T47D (cell line): Measurements from ENCODE around the gene RNF223.

Experiments used
- DNase-seq, 2 experiments: peaks; one replicate each; pipeline versions ENCODE4 v3.0.0 to v3.0.0-alpha.2; 2011 to 2012; ENCODE audit warnings: low read depth in 1 of 2, low spot score in 1 of 2
- JUND ChIP-seq: IDR thresholded peaks from 2 replicates; pipeline ENCODE4 v1.6.1; 2012; ENCODE audit warnings: low read depth
- in situ Hi-C: cut with HindIII; loops from 2 replicates; pipeline ENCODE4 v1.10.0; 2016; ENCODE audit warnings: low sequenced_read_pairs, low pct_unique_long_range_greater_than_20kb

The RNF223 gene

GRCh38 chr1:1053682-1054081, 20.4 kb downstream of the RNF223 start:
- in situ Hi-C loops = no loop called here
- TF ChIP-seq JUND = no peak
- DNase-seq = no peak

- in situ Hi-C loops = no loop called here
Observed at GRCh38 chr1:1053022-1053421, 21.1 kb downstream of the RNF223 start.

GRCh38 chr1:1052003-1052840, 21.9 kb downstream of the RNF223 start:
- TF ChIP-seq JUND = no peak

More at GRCh38 chr1:1053022-1053421, 21.1 kb downstream of the RNF223 start:
- DNase-seq = no peak
- TF ChIP-seq JUND = no peak

GRCh38 chr1:1051127-1051810, 22.8 kb downstream of the RNF223 start:
- TF ChIP-seq JUND = no peak
- in situ Hi-C loops = no loop called here
- DNase-seq = no peak

More at GRCh38 chr1:1052003-1052840, 21.9 kb downstream of the RNF223 start:
- in situ Hi-C loops = no loop called here
- DNase-seq = no peak

GRCh38 chr1:1050577-1051052, 23.5 kb downstream of the RNF223 start:
- no peak for TF ChIP-seq JUND
- in situ Hi-C loops = no loop called here
- no peak for DNase-seq

- no peak for DNase-seq
- in situ Hi-C loops = no loop called here
- TF ChIP-seq JUND = no peak
Observed at GRCh38 chr1:1049318-1050165, 24.6 kb downstream of the RNF223 start.

- no peak for TF ChIP-seq JUND
- no peak for DNase-seq
- in situ Hi-C loops = no loop called here
Observed at GRCh38 chr1:1048765-1049164, 25.3 kb downstream of the RNF223 start.

- no peak for TF ChIP-seq JUND
- no peak for DNase-seq
- in situ Hi-C loops = no loop called here
Observed at GRCh38 chr1:1047963-1048362, 26.1 kb downstream of the RNF223 start.

GRCh38 chr1:1047407-1047806, 26.7 kb downstream of the RNF223 start:
- TF ChIP-seq JUND = no peak
- no peak for DNase-seq
- in situ Hi-C loops = no loop called here

GRCh38 chr1:1046767-1047166, 27.3 kb downstream of the RNF223 start:
- no peak for TF ChIP-seq JUND
- DNase-seq = no peak
- in situ Hi-C loops = no loop called here

- in situ Hi-C loops = no loop called here
- no peak for TF ChIP-seq JUND
- no peak for DNase-seq
Observed at GRCh38 chr1:1046243-1046642, 27.9 kb downstream of the RNF223 start.

GRCh38 chr1:1045129-1045528, 29.0 kb downstream of the RNF223 start:
- DNase-seq = no peak
- in situ Hi-C loops = no loop called here
- no peak for TF ChIP-seq JUND

- TF ChIP-seq JUND = no peak
- no peak for DNase-seq
- in situ Hi-C loops = no loop called here
Observed at GRCh38 chr1:1044455-1045078, 29.5 kb downstream of the RNF223 start.
